Endodermal cell (in vitro differentiated cells): ENCODE data around the gene ACD. TPM values are rescaled to one million over a fixed set of nuclear protein-coding genes. Genes with fewer than 3 reads are reported as not detected.

Experiments
- DNase-seq: peaks from one replicate; pipeline ENCODE4 v3.0.0-alpha.2; 2017
- H3K27ac ChIP-seq: 2 replicates; pipeline ENCODE4 v1.5.1; 2013; ENCODE audit warnings: mild to moderate bottlenecking, low read depth, low read length, moderate library complexity
- H3K27me3 ChIP-seq: 2 replicates; pipeline ENCODE4 v1.6.1; 2013; ENCODE audit warnings: mild to moderate bottlenecking, low read length, moderate library complexity; ENCODE audit not compliant: insufficient read depth, control insufficient read depth, poor library complexity, severe bottlenecking
- H3K36me3 ChIP-seq: 2 replicates; pipeline ENCODE4 v1.7.0; 2013; ENCODE audit warnings: mild to moderate bottlenecking, low read length, moderate library complexity; ENCODE audit not compliant: control insufficient read depth, insufficient read depth
- H3K4me1 ChIP-seq: one replicate; pipeline ENCODE4 v1.7.0; 2013; ENCODE audit warnings: low read length; ENCODE audit not compliant: control insufficient read depth, insufficient read depth
- H3K4me3 ChIP-seq: 2 replicates; pipeline ENCODE4 v1.5.1; 2013; ENCODE audit warnings: mild to moderate bottlenecking, low read length, moderate library complexity
- H3K9ac ChIP-seq: 2 replicates; pipeline ENCODE4 v1.6.1; 2013; ENCODE audit warnings: mild to moderate bottlenecking, low read length, moderate library complexity; ENCODE audit not compliant: poor library complexity, severe bottlenecking; ENCODE audit errors: extremely low read depth
- H3K9me3 ChIP-seq: 2 replicates; pipeline ENCODE4 v1.6.1; 2013; ENCODE audit warnings: mild to moderate bottlenecking, low read length, moderate library complexity; ENCODE audit not compliant: control insufficient read depth
- H3K27ac Mint-ChIP-seq: 2 replicates; pipeline ENCODE4 v1.8.0; 2020; ENCODE audit warnings: mixed read lengths
- H3K27me3 Mint-ChIP-seq: 2 replicates; pipeline ENCODE4 v1.8.0; 2021; ENCODE audit warnings: mild to moderate bottlenecking, mixed read lengths; ENCODE audit not compliant: insufficient read depth
- H3K36me3 Mint-ChIP-seq: 2 replicates; pipeline ENCODE4 v1.8.0; 2020; ENCODE audit warnings: low read depth, mixed read lengths
- H3K4me1 Mint-ChIP-seq: 2 replicates; pipeline ENCODE4 v1.8.0; 2020; ENCODE audit warnings: mixed read lengths
- H3K4me3 Mint-ChIP-seq: 2 replicates; pipeline ENCODE4 v1.8.0; 2020; ENCODE audit warnings: mild to moderate bottlenecking, moderate library complexity, mixed read lengths
- H3K9me3 Mint-ChIP-seq: 2 replicates; pipeline ENCODE4 v1.8.0; 2020; ENCODE audit warnings: mild to moderate bottlenecking, mixed read lengths
- WGBS, 2 experiments: methylation state at CpG; one replicate each; pipeline versions ENCODE4 v1.1.5 to v1.1.7; 2013; ENCODE audit warnings: missing lambda C conversion rate in 2 of 2, mixed read lengths in 1 of 2; ENCODE audit not compliant: insufficient coverage in 1 of 2, insufficient read length in 1 of 2; 5-methylcytosine and 5-hydroxymethylcytosine counted together
- total RNA-seq, 2 donors: library from RNA; stranded (reverse); fragmentation: NEBNext Ultra II Directional in 1 of 2; extraction: Animal tissue kit (Norgen Biotek cat#: 25700) in 1 of 2; gene quantifications; 2 replicates in 1 of 2; 3 replicates in 1 of 2; pipeline ENCODE4 v1.2.1, GENCODE V29; 2021
- TF ChIP-seq, protein P1 (sequence below): fragments of 200-600 bp; sonication (generic); conservative IDR thresholded peaks from 2 replicates; pipeline ENCODE4 v1.5.0; 2021; ENCODE audit warnings: antibody characterized with exemption, mild to moderate bottlenecking

ACD gene
- total RNA-seq, 2 donors from 2014 or later, result 39.3 to 41.5 TPM

GRCh38 chr16:67674851-67675578, 15.0 kb upstream of the ACD start:
- Mint-ChIP-seq H3K4me1 (no peaks in the 10 kb centered on the region), H3K27ac (no peak overlapping the region), H3K4me3 (no peak overlapping the region), H3K27me3 (no peaks in the 10 kb centered on the region), H3K36me3 (peaks cover 7% of the 10 kb centered on the region), H3K9me3 (no peaks in the 10 kb centered on the region)
- Histone ChIP-seq H3K4me1 (no peaks in the 10 kb centered on the region), H3K36me3 (no peaks in the 10 kb centered on the region), H3K9ac (no peak overlapping the region), H3K27ac (no peak overlapping the region), H3K4me3 (no peak overlapping the region), H3K27me3 (no peaks in the 10 kb centered on the region), H3K9me3 (no peaks in the 10 kb centered on the region)
- TF ChIP-seq, protein P1, sequence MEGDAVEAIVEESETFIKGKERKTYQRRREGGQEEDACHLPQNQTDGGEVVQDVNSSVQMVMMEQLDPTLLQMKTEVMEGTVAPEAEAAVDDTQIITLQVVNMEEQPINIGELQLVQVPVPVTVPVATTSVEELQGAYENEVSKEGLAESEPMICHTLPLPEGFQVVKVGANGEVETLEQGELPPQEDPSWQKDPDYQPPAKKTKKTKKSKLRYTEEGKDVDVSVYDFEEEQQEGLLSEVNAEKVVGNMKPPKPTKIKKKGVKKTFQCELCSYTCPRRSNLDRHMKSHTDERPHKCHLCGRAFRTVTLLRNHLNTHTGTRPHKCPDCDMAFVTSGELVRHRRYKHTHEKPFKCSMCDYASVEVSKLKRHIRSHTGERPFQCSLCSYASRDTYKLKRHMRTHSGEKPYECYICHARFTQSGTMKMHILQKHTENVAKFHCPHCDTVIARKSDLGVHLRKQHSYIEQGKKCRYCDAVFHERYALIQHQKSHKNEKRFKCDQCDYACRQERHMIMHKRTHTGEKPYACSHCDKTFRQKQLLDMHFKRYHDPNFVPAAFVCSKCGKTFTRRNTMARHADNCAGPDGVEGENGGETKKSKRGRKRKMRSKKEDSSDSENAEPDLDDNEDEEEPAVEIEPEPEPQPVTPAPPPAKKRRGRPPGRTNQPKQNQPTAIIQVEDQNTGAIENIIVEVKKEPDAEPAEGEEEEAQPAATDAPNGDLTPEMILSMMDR, result no peak
- peak; percentile 44 for DNase-seq
- 95 to 97% methylated on average over 23 to 28 of the region's 28 CpGs for WGBS, 2 experiments

DNA sequence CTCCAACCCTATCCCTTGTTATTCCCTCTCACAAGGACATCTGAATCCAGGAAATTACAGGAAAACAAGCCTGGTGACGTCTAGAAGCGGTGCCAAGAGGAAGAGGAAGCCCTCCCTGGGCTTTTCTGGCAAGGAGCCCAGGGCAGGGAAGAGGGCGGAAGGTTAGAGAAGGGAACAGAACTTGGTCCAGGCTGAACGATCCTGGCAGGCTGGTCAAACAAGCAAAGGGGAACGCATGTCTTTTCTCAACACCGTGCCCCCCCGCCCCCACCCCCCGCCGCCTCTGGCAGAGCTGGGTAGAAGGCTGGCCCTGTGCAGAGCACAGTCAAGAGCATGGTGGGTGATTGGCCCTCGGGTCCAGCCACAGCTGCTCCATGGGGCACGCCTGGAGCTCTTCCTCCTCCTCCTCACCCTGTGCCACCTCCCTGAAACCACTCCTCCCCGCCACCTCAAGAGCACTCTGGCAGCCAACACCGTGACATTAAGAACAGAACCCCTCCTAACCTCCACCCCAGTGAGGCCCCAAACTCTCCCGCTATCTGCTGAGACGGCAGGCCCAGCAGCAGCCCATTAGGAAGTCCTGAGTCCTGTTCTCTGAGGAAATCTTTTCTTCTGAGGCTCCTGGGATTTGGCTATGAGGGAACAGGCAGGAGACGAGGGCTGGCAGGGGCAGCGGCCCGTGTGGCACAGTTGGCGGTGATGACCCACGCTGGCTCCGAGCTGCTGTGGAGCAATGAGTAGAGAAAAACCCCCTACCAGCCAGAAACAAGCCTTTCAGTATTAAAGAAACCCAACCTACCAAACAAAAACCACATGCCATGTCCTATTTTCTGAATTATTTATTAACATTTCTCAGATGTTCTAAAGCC, 13.9 kb upstream of the ACD start:
- no peak overlapping the region for H3K27ac Mint-ChIP-seq
- H3K27ac ChIP-seq, result no peak overlapping the region

More for the DNA sequence above, 13.9 kb upstream of the ACD start:
- 86 to 91% methylated on average over 15 to 21 of the region's 21 CpGs for WGBS, 2 experiments
- DNase-seq, result peak; percentile 45
- no peak overlapping the region for H3K4me3 Mint-ChIP-seq
- Histone ChIP-seq H3K4me3 (no peak overlapping the region), H3K27me3 (no peaks in the 10 kb centered on the region), H3K36me3 (no peaks in the 10 kb centered on the region), H3K9ac (no peak overlapping the region), H3K4me1 (no peaks in the 10 kb centered on the region), H3K9me3 (no peaks in the 10 kb centered on the region)
- H3K36me3 Mint-ChIP-seq, result peaks cover 7% of the 10 kb centered on the region
- H3K9me3 Mint-ChIP-seq, result no peaks in the 10 kb centered on the region
- TF ChIP-seq, protein P1, result no peak
- no peaks in the 10 kb centered on the region for H3K4me1 Mint-ChIP-seq
- no peaks in the 10 kb centered on the region for H3K27me3 Mint-ChIP-seq
